ENCODE measurements around the gene OVOL2. TPM values are rescaled to one million over a fixed set of nuclear protein-coding genes. Genes with fewer than 3 reads are reported as not detected.
"Not testable (repeated sequence)": the region's sequence is repeated elsewhere in the genome, so short reads cannot be mapped to it uniquely, and the experiment has no call there.

Gene OVOL2
- total and polyA plus RNA-seq, 7 donors = not detected

- DNase-seq (no peak), ATAC-seq (no peak)
- no peak for TF ChIP-seq CTCF (IDR thresholded peaks at IDR 0.05)
- H3K27me3 ChIP-seq (ENCODE audit: insufficient read depth in 3 of 3, low read length in 2 of 3) = peaks cover 0 to 2% (median 0%) of the 10 kb centered on the region in 3 donors
- WGBS, 3 donors = 50 to 61% (median 51%) methylated on average over 6 of the region's 6 CpGs
- H3K36me3 ChIP-seq (ENCODE audit: insufficient read depth in 1 of 2, low read depth in 1 of 2) = no peaks in the 10 kb centered on the region
- no peak overlapping the region for H3K4me3 ChIP-seq
- no peak overlapping the region for H3K27ac ChIP-seq
- no peaks in the 10 kb centered on the region for H3K4me1 ChIP-seq
- intact Hi-C loops (cut with DNase I) = loop anchor here (5.0 to 10.0 kb wide), 2 partner anchors 598 to 1270 kb away; no protein-coding TSS in a partner anchor
- H3K9me3 ChIP-seq = no peaks in the 10 kb centered on the region
These were observed 29.3 kb upstream of the OVOL2 start for GRCh38 chr20:18087054-18087453.

GRCh38 chr20:18080836-18081235, 23.1 kb upstream of the OVOL2 start:
- DNase-seq = not testable (repeated sequence)
- WGBS, 3 donors = 89 to 95% (median 94%) methylated on average over 7 to 9 of the region's 9 CpGs
- intact Hi-C loops (cut with DNase I) = loop anchor here in 1 of 2 donors (10.0 kb wide), 1 partner anchor 604 kb away; no protein-coding TSS in a partner anchor

GRCh38 chr20:18079756-18080353, 22.1 kb upstream of the OVOL2 start:
- intact Hi-C loops (cut with DNase I) = loop anchor here in 1 of 2 donors (10.0 kb wide), 1 partner anchor 605 kb away; no protein-coding TSS in a partner anchor
- H3K36me3 ChIP-seq (ENCODE audit: insufficient read depth in 1 of 2, low read depth in 1 of 2) = no peaks in the 10 kb centered on the region
- no peak for ATAC-seq
- no peaks in the 10 kb centered on the region for H3K27me3 ChIP-seq (ENCODE audit: insufficient read depth in 3 of 3, low read length in 2 of 3)
- no peaks in the 10 kb centered on the region for H3K4me1 ChIP-seq
- H3K9me3 ChIP-seq = no peaks in the 10 kb centered on the region
- DNase-seq = no peak
- TF ChIP-seq CTCF (IDR thresholded peaks at IDR 0.05) = no peak
- WGBS, 3 donors = 76 to 79% (median 77%) methylated on average over 10 of the region's 10 CpGs
- H3K4me3 ChIP-seq = no peak overlapping the region
- no peak overlapping the region for H3K27ac ChIP-seq

More at GRCh38 chr20:18080836-18081235, 23.1 kb upstream of the OVOL2 start:
- not testable (repeated sequence) for ATAC-seq; H3K27ac ChIP-seq; H3K36me3 ChIP-seq (ENCODE audit: insufficient read depth in 1 of 2, low read depth in 1 of 2); H3K4me1 ChIP-seq; H3K9me3 ChIP-seq; H3K4me3 ChIP-seq; H3K27me3 ChIP-seq (ENCODE audit: insufficient read depth in 3 of 3, low read length in 2 of 3)

- H3K36me3 ChIP-seq (ENCODE audit: insufficient read depth in 1 of 2, low read depth in 1 of 2) = no peaks in the 10 kb centered on the region
- DNase-seq = no peak
- H3K27ac ChIP-seq = no peak overlapping the region
- H3K4me3 ChIP-seq = no peak overlapping the region
- ATAC-seq = no peak
- H3K27me3 ChIP-seq (ENCODE audit: insufficient read depth in 3 of 3, low read length in 2 of 3) = peaks cover 0 to 8% (median 0%) of the 10 kb centered on the region in 3 donors
- intact Hi-C loops (cut with DNase I) = no loop called here
- no peak for TF ChIP-seq CTCF (IDR thresholded peaks at IDR 0.05)
- no peaks in the 10 kb centered on the region for H3K4me1 ChIP-seq
- 56 to 69% (median 64%) methylated on average over 4 of the region's 4 CpGs for WGBS, 3 donors
- H3K9me3 ChIP-seq = no peaks in the 10 kb centered on the region
These were observed 19.4 kb upstream of the OVOL2 start for GRCh38 chr20:18077157-18077556.

- Histone ChIP-seq H3K36me3 (ENCODE audit: insufficient read depth in 1 of 2, low read depth in 1 of 2) (no peaks in the 10 kb centered on the region), H3K4me1 (no peaks in the 10 kb centered on the region), H3K27ac (no peak overlapping the region), H3K9me3 (no peaks in the 10 kb centered on the region), H3K4me3 (no peak overlapping the region), H3K27me3 (ENCODE audit: insufficient read depth in 3 of 3, low read length in 2 of 3) (peaks cover 0 to 8% (median 0%) of the 10 kb centered on the region in 3 donors)
- WGBS, 3 donors = 86 to 90% (median 88%) methylated on average over 7 of the region's 7 CpGs
- intact Hi-C loops (cut with DNase I) = no loop called here
- no peak for DNase-seq
- ATAC-seq = no peak
- TF ChIP-seq CTCF (IDR thresholded peaks at IDR 0.05) = no peak
These were observed 14.8 kb upstream of the OVOL2 start for GRCh38 chr20:18072532-18072931.
